ENCODE measurements around the gene PRODH2.

DNA sequence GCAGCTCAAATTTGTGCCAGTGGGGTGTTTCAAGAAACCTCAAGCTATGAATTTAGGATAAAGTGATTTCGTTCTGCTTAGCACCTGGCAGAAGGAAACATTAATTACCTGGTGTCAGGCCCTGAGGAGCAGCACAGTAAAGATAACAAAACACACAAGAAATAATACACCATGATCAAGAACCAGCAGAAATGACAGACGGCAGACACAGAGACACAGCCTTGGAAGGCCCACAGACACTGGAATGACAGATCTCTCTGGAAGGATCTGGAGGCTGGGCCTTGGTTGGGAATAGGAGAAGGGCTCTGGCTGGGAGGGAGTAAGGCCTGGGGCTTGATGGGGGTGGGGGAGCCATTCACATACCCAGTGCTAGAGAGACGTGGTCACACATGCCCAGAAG, 10.8 kb downstream of the PRODH2 start:
- TF ChIP-seq CTCF (IDR thresholded peaks at IDR 0.05) (no peak), POLR2A (IDR thresholded peaks at IDR 0.05) (no peak)
